Left cardiac atrium (tissue), 4 donors: ENCODE measurements around the gene SLC24A4. TPM values are rescaled to one million over a fixed set of nuclear protein-coding genes. Genes with fewer than 3 reads are reported as not detected.

Experiments
- ATAC-seq, 2 donors: fragments of 200-7000 bp; cut with Tn5 transposase; one replicate each; pipeline ENCODE4 v1.9.1; 2020; ENCODE audit warnings: mild to moderate bottlenecking in 2 of 2, moderate library complexity in 2 of 2
- DNase-seq: peaks from one replicate; pipeline ENCODE4 v3.0.0-alpha.2; 2020
- intact Hi-C, 2 donors: fragments of 100-400 bp; cut with DNase I; formaldehyde crosslinking; loops; one replicate each; pipeline versions ENCODE4 v1.14.1 to v1.15.1; 2022 to 2023
- total RNA-seq, 2 donors: library from RNA; stranded (reverse); fragmentation: NEBNext Ultra II Directional; extraction: Animal tissue kit (Norgen Biotek cat#: 25700); gene quantifications; one replicate each; pipeline ENCODE4 v1.2.1, GENCODE V29; 2021
- donor health status: DM: no; HTN: yes; CAD: no.
- donor health status: DM: no; HTN: yes; CAD: no; lungs with severe emphysema.
- donor health status: DM: yes; HTN: yes; CAD: no.
- donor health status: Dilated cardiomyopathy.

Gene SLC24A4
- total RNA-seq, 2 donors from 2014 or later = 0.26 to 0.53 TPM

- intact Hi-C loops = no loop called here
- DNase-seq (peak; percentile 93), ATAC-seq (peak; percentile 94 to 95)
Measured at GRCh38 chr14:92540472-92541048, 217.6 kb downstream of the SLC24A4 start.

- intact Hi-C loops = no loop called here
- ATAC-seq = no peak
- DNase-seq = no peak
Measured at GRCh38 chr14:92542766-92543554, 220.0 kb downstream of the SLC24A4 start.

- ATAC-seq = no peak
- intact Hi-C loops = no loop called here
- DNase-seq = no peak
Measured at GRCh38 chr14:92544051-92544720, 221.2 kb downstream of the SLC24A4 start.

- ATAC-seq = no peak
- DNase-seq = no peak
- intact Hi-C loops = no loop called here
Measured at GRCh38 chr14:92546347-92547053, 223.5 kb downstream of the SLC24A4 start.

- intact Hi-C loops = no loop called here
- peak; percentile 47 for DNase-seq
- ATAC-seq = peak; percentile 55 to 60
Measured at GRCh38 chr14:92549105-92549858, 226.3 kb downstream of the SLC24A4 start.

GRCh38 chr14:92549859-92550230, 226.9 kb downstream of the SLC24A4 start:
- ATAC-seq (peak; percentile 88 to 89), DNase-seq (peak; percentile 71)
- intact Hi-C loops = no loop called here

Other genes with a start within 250 kb of the SLC24A4 start
- 10 to 100 TPM; 17.2 to 21.4 TPM for gene ATXN3, start 216.6 kb upstream of the SLC24A4 start, total RNA-seq
- gene NDUFB1, start 201.5 kb upstream of the SLC24A4 start, total RNA-seq = 100 to 1,000 TPM; 436 to 539 TPM
- 10 to 100 TPM; 39.7 to 40.2 TPM for gene CPSF2, start 201.2 kb upstream of the SLC24A4 start, total RNA-seq
- gene RIN3, start 190.6 kb downstream of the SLC24A4 start, total RNA-seq = 10 to 100 TPM; 19.1 to 19.9 TPM